Measurements from ENCODE around the gene CACNA2D2.
A peak's percentile ranks its signal among the peaks of the same experiment; 100 is the strongest.
"Not testable (repeated sequence)": the region's sequence is repeated elsewhere in the genome, so short reads cannot be mapped to it uniquely, and the experiment has no call there.

The CACNA2D2 gene

GRCh38 chr3:50525987-50526386, 22.6 kb upstream of the CACNA2D2 start:
- peak; percentile 52 for DNase-seq

- DNase-seq: no peak
These were observed 21.9 kb upstream of the CACNA2D2 start for GRCh38 chr3:50525191-50525910.

- no peak for DNase-seq
These were observed 21.3 kb upstream of the CACNA2D2 start for GRCh38 chr3:50524746-50525145.

- no peak for DNase-seq
These were observed 19.9 kb upstream of the CACNA2D2 start for GRCh38 chr3:50523279-50523811.

GRCh38 chr3:50521572-50521971, 18.1 kb upstream of the CACNA2D2 start:
- DNase-seq: no peak

- no peak for DNase-seq
These were observed 17.4 kb upstream of the CACNA2D2 start for GRCh38 chr3:50520849-50521248.

GRCh38 chr3:50519471-50520089, 16.1 kb upstream of the CACNA2D2 start:
- DNase-seq: peak; percentile 73

GRCh38 chr3:50518436-50518835, 15.0 kb upstream of the CACNA2D2 start:
- DNase-seq: no peak

GRCh38 chr3:50517721-50518206, 14.3 kb upstream of the CACNA2D2 start:
- DNase-seq: no peak

GRCh38 chr3:50516440-50516871, 13.0 kb upstream of the CACNA2D2 start:
- DNase-seq: no peak

- DNase-seq: no peak
These were observed 12.4 kb upstream of the CACNA2D2 start for GRCh38 chr3:50515565-50516439.

GRCh38 chr3:50512908-50513307, 9.5 kb upstream of the CACNA2D2 start:
- not testable (repeated sequence) for DNase-seq

GRCh38 chr3:50512131-50512530, 8.7 kb upstream of the CACNA2D2 start:
- DNase-seq: no peak

GRCh38 chr3:50510325-50510724, 6.9 kb upstream of the CACNA2D2 start:
- no peak for DNase-seq

GRCh38 chr3:50509715-50510114, 6.3 kb upstream of the CACNA2D2 start:
- DNase-seq: no peak

- no peak for DNase-seq
These were observed 5.4 kb upstream of the CACNA2D2 start for GRCh38 chr3:50508821-50509220.

- no peak for DNase-seq
These were observed 2.7 kb upstream of the CACNA2D2 start for GRCh38 chr3:50506169-50506568.

- DNase-seq: no peak
These were observed 1.2 kb upstream of the CACNA2D2 start for GRCh38 chr3:50504681-50505080.

GRCh38 chr3:50502584-50503423, 630 bp downstream of the CACNA2D2 start:
- peak; percentile 17 for DNase-seq

GRCh38 chr3:50502225-50502583, 1.2 kb downstream of the CACNA2D2 start:
- DNase-seq: no peak

- DNase-seq: no peak
These were observed 7.6 kb downstream of the CACNA2D2 start for GRCh38 chr3:50495609-50496423.
